ENCODE results near the gene POLH.

- TF ChIP-seq CTCF (conservative IDR thresholded peaks at IDR 0.05; ENCODE audit: low read length): no peak
- TF ChIP-seq EZH2phosphoT487 (IDR thresholded peaks at IDR 0.05; ENCODE audit: borderline replicate concordance, low read depth, low read length): no peak
Measured at GRCh38 chr6:43610431-43610830, 34.4 kb downstream of the POLH start.

All from OCI-LY7 (cell line).